ENCODE measurements around the gene TWIST2. TPM values are rescaled to one million over a fixed set of nuclear protein-coding genes. Genes with fewer than 3 reads are reported as not detected.

The TWIST2 gene
- total RNA-seq, 3 donors from 2014 or later: 1.1 to 13.4 (median 3.1) TPM

GRCh38 chr2:238929242-238930081, 81.6 kb downstream of the TWIST2 start:
- H3K4me1 ChIP-seq (ENCODE audit: low read depth): no peaks in the 10 kb centered on the region
- H3K4me3 ChIP-seq: no peak overlapping the region
- DNase-seq (peak in 1 of 3 donors; percentile 36), ATAC-seq (peak; percentile 35)
- intact Hi-C loops (cut with DNase I, micrococcal nuclease): no loop called here
- no peaks in the 10 kb centered on the region for H3K36me3 ChIP-seq (ENCODE audit: low read depth)
- no peak for TF ChIP-seq CTCF (IDR thresholded peaks at IDR 0.05)
- H3K9me3 ChIP-seq: no peaks in the 10 kb centered on the region

- no peaks in the 10 kb centered on the region for H3K9me3 ChIP-seq
- DNase-seq (no peak), ATAC-seq (no peak)
- no peak for TF ChIP-seq CTCF (IDR thresholded peaks at IDR 0.05)
- H3K4me3 ChIP-seq: no peak overlapping the region
- intact Hi-C loops (cut with DNase I, micrococcal nuclease): no loop called here
- no peaks in the 10 kb centered on the region for H3K36me3 ChIP-seq (ENCODE audit: low read depth)
- H3K4me1 ChIP-seq (ENCODE audit: low read depth): no peaks in the 10 kb centered on the region
These were observed 82.3 kb downstream of the TWIST2 start for GRCh38 chr2:238930216-238930615.

- no peak for DNase-seq
- Histone ChIP-seq H3K4me3 (no peak overlapping the region), H3K9me3 (no peaks in the 10 kb centered on the region), H3K4me1 (ENCODE audit: low read depth) (no peaks in the 10 kb centered on the region), H3K36me3 (ENCODE audit: low read depth) (no peaks in the 10 kb centered on the region)
- no peak for TF ChIP-seq CTCF (IDR thresholded peaks at IDR 0.05)
- intact Hi-C loops (cut with DNase I, micrococcal nuclease): no loop called here
- ATAC-seq: no peak
These were observed 88.5 kb downstream of the TWIST2 start for GRCh38 chr2:238936162-238937052.

GRCh38 chr2:238938003-238938400, 90.1 kb downstream of the TWIST2 start:
- DNase-seq: no peak
- H3K9me3 ChIP-seq: no peaks in the 10 kb centered on the region
- TF ChIP-seq CTCF (IDR thresholded peaks at IDR 0.05): no peak
- intact Hi-C loops (cut with DNase I, micrococcal nuclease): no loop called here
- no peak for ATAC-seq
- H3K4me1 ChIP-seq (ENCODE audit: low read depth): no peaks in the 10 kb centered on the region
- H3K36me3 ChIP-seq (ENCODE audit: low read depth): no peaks in the 10 kb centered on the region
- no peak overlapping the region for H3K4me3 ChIP-seq

GRCh38 chr2:238938401-238939055, 90.6 kb downstream of the TWIST2 start:
- no peak overlapping the region for H3K4me3 ChIP-seq
- intact Hi-C loops (cut with DNase I, micrococcal nuclease): no loop called here
- H3K4me1 ChIP-seq (ENCODE audit: low read depth): no peaks in the 10 kb centered on the region
- no peaks in the 10 kb centered on the region for H3K36me3 ChIP-seq (ENCODE audit: low read depth)
- H3K9me3 ChIP-seq: no peaks in the 10 kb centered on the region
- ATAC-seq: peak; percentile 68
- TF ChIP-seq CTCF (IDR thresholded peaks at IDR 0.05): no peak
- peak; percentile 50 to 83 (median 61) for DNase-seq

Data from mucosa of descending colon (tissue), 3 donors.